Neural cell (in vitro differentiated cells): ENCODE data around the gene C11orf54. TPM values are rescaled to one million over a fixed set of nuclear protein-coding genes. Genes with fewer than 3 reads are reported as not detected.

Experiments used
- H2AFZ ChIP-seq: fragments of 200-600, 300-800 bp; sonication (generic), shearing (Covaris generic); 2 replicates; pipeline ENCODE4 v1.6.0; 2014; ENCODE audit warnings: low read depth, mild to moderate bottlenecking, antibody characterized with exemption, low read length, moderate library complexity
- H3F3A ChIP-seq: fragments of 200-600 bp; shearing (Covaris generic); 2 replicates; pipeline ENCODE4 v1.6.1; 2016; ENCODE audit warnings: mild to moderate bottlenecking, moderate library complexity, mixed read lengths, antibody characterized with exemption, low read length; ENCODE audit not compliant: insufficient read depth, poor library complexity, severe bottlenecking
- H3K27ac ChIP-seq: fragments of 200-600, 300-800 bp; sonication (generic), shearing (Covaris generic); 2 replicates; pipeline ENCODE4 v1.5.1; 2014; ENCODE audit warnings: mild to moderate bottlenecking, low read length, moderate library complexity
- H3K27me3 ChIP-seq: fragments of 300-800, 200-600 bp; sonication (generic), shearing (Covaris generic); 2 replicates; pipeline ENCODE4 v1.6.0; 2014; ENCODE audit warnings: mild to moderate bottlenecking, low read depth, low read length, moderate library complexity; ENCODE audit not compliant: insufficient read depth
- H3K36me3 ChIP-seq: fragments of 300-800, 200-600 bp; sonication (generic), shearing (Covaris generic); 2 replicates; pipeline ENCODE4 v1.5.1; 2014; ENCODE audit warnings: mild to moderate bottlenecking, antibody characterized with exemption, low read length, moderate library complexity; ENCODE audit not compliant: insufficient read depth
- H3K4me2 ChIP-seq: fragments of 300-800, 200-600 bp; sonication (generic), shearing (Covaris generic); 2 replicates; pipeline ENCODE4 v1.6.0; 2014; ENCODE audit warnings: mild to moderate bottlenecking, low read length
- H3K4me3 ChIP-seq: fragments of 300-800, 200-600 bp; sonication (generic), shearing (Covaris generic); 2 replicates; pipeline ENCODE4 v1.5.1; 2014; ENCODE audit warnings: mild to moderate bottlenecking, low read length, moderate library complexity
- H3K79me2 ChIP-seq: fragments of 200-600 bp; shearing (Covaris generic); replicated peaks from 2 replicates; pipeline ENCODE4 v1.6.0; 2014; ENCODE audit warnings: mild to moderate bottlenecking, low read length, moderate library complexity; ENCODE audit not compliant: insufficient read depth
- H3K9ac ChIP-seq: fragments of 300-800, 200-600 bp; sonication (generic), shearing (Covaris generic); 2 replicates; pipeline ENCODE4 v1.6.1; 2016; ENCODE audit warnings: mild to moderate bottlenecking, low read length, mixed read lengths
- H3K9me2 ChIP-seq: fragments of 200-600 bp; shearing (Covaris generic); 2 replicates; pipeline ENCODE4 v1.6.1; 2016; ENCODE audit warnings: mild to moderate bottlenecking, low read length, mixed read lengths; ENCODE audit not compliant: insufficient read depth
- H3K9me3 ChIP-seq: fragments of 200-600, 300-800 bp; sonication (generic), shearing (Covaris generic); 2 replicates; pipeline ENCODE4 v1.6.1; 2016; ENCODE audit warnings: mild to moderate bottlenecking, mixed run types, low read length, moderate library complexity, mixed read lengths
- H4K20me1 ChIP-seq: fragments of 200-600 bp; shearing (Covaris generic); 2 replicates; pipeline ENCODE4 v1.6.1; 2016; ENCODE audit warnings: mild to moderate bottlenecking, mixed run types; ENCODE audit not compliant: insufficient read depth
- CTCF ChIP-seq: fragments of 450-650 bp; IDR thresholded peaks from 2 replicates; pipeline ENCODE4 v1.5.1; 2014; ENCODE audit warnings: antibody characterized with exemption, mild to moderate bottlenecking, moderate library complexity; ENCODE audit not compliant: poor library complexity, severe bottlenecking
- EP300 ChIP-seq: fragments of 450-650 bp; conservative IDR thresholded peaks from 2 replicates; pipeline ENCODE4 v1.6.1; 2014; ENCODE audit warnings: antibody characterized with exemption, mild to moderate bottlenecking, moderate library complexity; ENCODE audit not compliant: poor library complexity, severe bottlenecking
- EZH2 ChIP-seq: fragments of 200-600, 300-800 bp; shearing (Covaris generic), sonication (generic); IDR thresholded peaks from 2 replicates; pipeline ENCODE4 v1.6.1; 2014; ENCODE audit warnings: antibody characterized with exemption, low read length, borderline replicate concordance, mild to moderate bottlenecking; ENCODE audit not compliant: insufficient read depth, poor library complexity, severe bottlenecking
- MXI1 ChIP-seq: fragments of 450-650 bp; conservative IDR thresholded peaks from 2 replicates; pipeline ENCODE4 v1.6.1; 2014; ENCODE audit warnings: antibody characterized with exemption, mild to moderate bottlenecking; ENCODE audit not compliant: poor library complexity, severe bottlenecking
- POLR2AphosphoS5 ChIP-seq: IDR thresholded peaks from 2 replicates; pipeline ENCODE4 v1.6.1; 2012
- RAD21 ChIP-seq: fragments of 450-650 bp; conservative IDR thresholded peaks from 2 replicates; pipeline ENCODE4 v1.6.1; 2014; ENCODE audit warnings: antibody characterized with exemption, mild to moderate bottlenecking, moderate library complexity
- REST ChIP-seq: IDR thresholded peaks from 2 replicates; pipeline ENCODE4 v1.6.1; 2012; ENCODE audit warnings: borderline replicate concordance
- SMC3 ChIP-seq: fragments of 450-650 bp; conservative IDR thresholded peaks from 2 replicates; pipeline ENCODE4 v1.6.1; 2014; ENCODE audit warnings: antibody characterized with exemption, mild to moderate bottlenecking, moderate library complexity; ENCODE audit not compliant: poor library complexity
- TAF1 ChIP-seq: IDR thresholded peaks from 2 replicates; pipeline ENCODE4 v1.6.1; 2012; ENCODE audit warnings: low read depth
- polyA plus RNA-seq: library from polyadenylated mRNA; depleted of rRNA; stranded (reverse); fragments of >200 nt; gene quantifications from 2 replicates; pipeline ENCODE4 v1.2.3, GENCODE V29; 2014

Gene C11orf54
- polyA plus RNA-seq, 1 donor from 2014 or later: 35.0 TPM

- no peak for TF ChIP-seq TAF1
- TF ChIP-seq MXI1: no peak
- TF ChIP-seq CTCF: no peak
- TF ChIP-seq POLR2AphosphoS5: no peak
- TF ChIP-seq SMC3: no peak
- TF ChIP-seq EZH2: no peak
- TF ChIP-seq RAD21: no peak
- no peak for TF ChIP-seq REST
- no peak for TF ChIP-seq EP300
- no peaks in the 10 kb centered on the region for H3K9me2 ChIP-seq
- H3K4me3 ChIP-seq: no peak overlapping the region
- no peak overlapping the region for H2AFZ ChIP-seq
- peaks cover 7% of the 10 kb centered on the region for H3K36me3 ChIP-seq
- H3K27me3 ChIP-seq: no peaks in the 10 kb centered on the region
- no peaks in the 10 kb centered on the region for H3K79me2 ChIP-seq
- H3K9ac ChIP-seq: no peak overlapping the region
- no peaks in the 10 kb centered on the region for H3K9me3 ChIP-seq
- H3K4me2 ChIP-seq: no peak overlapping the region
- H3K27ac ChIP-seq: no peak overlapping the region
- no peaks in the 10 kb centered on the region for H4K20me1 ChIP-seq
- H3F3A ChIP-seq: no peaks in the 10 kb centered on the region
Measured at GRCh38 chr11:93766504-93766903, 25.0 kb downstream of the C11orf54 start.

GRCh38 chr11:93767018-93767417 lies 25.5 kb downstream of the C11orf54 start:
- H3K9ac ChIP-seq: no peak overlapping the region
- no peaks in the 10 kb centered on the region for H3K79me2 ChIP-seq
- H3K27ac ChIP-seq: no peak overlapping the region
- no peak overlapping the region for H3K4me3 ChIP-seq
- H2AFZ ChIP-seq: no peak overlapping the region
- H3K4me2 ChIP-seq: no peak overlapping the region
- no peaks in the 10 kb centered on the region for H3K9me3 ChIP-seq
- no peaks in the 10 kb centered on the region for H4K20me1 ChIP-seq
- no peaks in the 10 kb centered on the region for H3F3A ChIP-seq
- peaks cover 7% of the 10 kb centered on the region for H3K36me3 ChIP-seq
- H3K27me3 ChIP-seq: no peaks in the 10 kb centered on the region
- no peaks in the 10 kb centered on the region for H3K9me2 ChIP-seq
- TF ChIP-seq REST: no peak
- no peak for TF ChIP-seq RAD21
- TF ChIP-seq MXI1: no peak
- TF ChIP-seq EZH2: no peak
- no peak for TF ChIP-seq CTCF
- TF ChIP-seq EP300: no peak
- TF ChIP-seq SMC3: no peak
